H9 (cell line): Measurements from ENCODE around the gene SPAM1. TPM values are rescaled to one million over a fixed set of nuclear protein-coding genes. Genes with fewer than 3 reads are reported as not detected.

Experiments used
- DNase-seq: peaks from one replicate; pipeline ENCODE4 v3.0.0-alpha.2; 2017
- H2AFZ ChIP-seq: one replicate; pipeline ENCODE4 v1.6.1; 2013; ENCODE audit warnings: mild to moderate bottlenecking, low read length, control low read depth, moderate library complexity
- H2AK5ac ChIP-seq: 2 replicates; pipeline ENCODE4 v1.6.1; 2013; ENCODE audit warnings: low read length, control low read depth, mixed read lengths; ENCODE audit not compliant: insufficient read length
- H2BK120ac ChIP-seq: one replicate; pipeline ENCODE4 v1.6.1; 2013; ENCODE audit warnings: low read depth, mild to moderate bottlenecking, low read length, control low read depth, inconsistent platforms; ENCODE audit not compliant: poor library complexity, severe bottlenecking
- H2BK12ac ChIP-seq: 2 replicates; pipeline ENCODE4 v1.6.1; 2013; ENCODE audit warnings: low read length, control low read depth, mixed read lengths, low read depth; ENCODE audit not compliant: insufficient read length
- H2BK15ac ChIP-seq: 2 replicates; pipeline ENCODE4 v1.6.1; 2013; ENCODE audit warnings: low read depth, low read length, control low read depth
- H2BK20ac ChIP-seq: one replicate; pipeline ENCODE4 v1.6.1; 2013; ENCODE audit warnings: low read depth, mild to moderate bottlenecking, low read length, control low read depth, inconsistent platforms; ENCODE audit not compliant: poor library complexity, severe bottlenecking
- H2BK5ac ChIP-seq: 2 replicates; pipeline ENCODE4 v1.6.1; 2013; ENCODE audit warnings: low read length, control low read depth, mixed read lengths; ENCODE audit not compliant: insufficient read length
- H3K14ac ChIP-seq: 2 replicates; pipeline ENCODE4 v1.6.1; 2013; ENCODE audit warnings: low read length, control low read depth; ENCODE audit not compliant: insufficient read depth
- H3K18ac ChIP-seq: 2 replicates; pipeline ENCODE4 v1.6.1; 2013; ENCODE audit warnings: low read depth, mild to moderate bottlenecking, mixed read lengths, low read length, control low read depth; ENCODE audit not compliant: insufficient read length
- H3K23ac ChIP-seq: 2 replicates; pipeline ENCODE4 v1.6.1; 2013; ENCODE audit warnings: low read length, control low read depth, mixed read lengths, low read depth; ENCODE audit not compliant: insufficient read length
- H3K23me2 ChIP-seq: 2 replicates; pipeline ENCODE4 v1.6.1; 2013; ENCODE audit warnings: low read depth, mild to moderate bottlenecking, mixed read lengths, low read length, control low read depth; ENCODE audit not compliant: insufficient read length, poor library complexity, severe bottlenecking
- H3K27ac ChIP-seq: 2 replicates; pipeline ENCODE4 v1.5.1; 2013; ENCODE audit warnings: low read length, control low read depth, mixed read lengths, low read depth; ENCODE audit not compliant: insufficient read length
- H3K27me3 ChIP-seq: 2 replicates; pipeline ENCODE4 v1.6.1; 2013; ENCODE audit warnings: low read length, control low read depth, inconsistent platforms; ENCODE audit not compliant: insufficient read depth
- H3K4ac ChIP-seq: 2 replicates; pipeline ENCODE4 v1.6.1; 2013; ENCODE audit warnings: low read depth, mild to moderate bottlenecking, control low read depth, inconsistent platforms, low read length, moderate library complexity
- H3K4me1 ChIP-seq: 2 replicates; pipeline ENCODE4 v1.6.1; 2013; ENCODE audit warnings: low read length, control low read depth, inconsistent platforms; ENCODE audit not compliant: insufficient read depth
- H3K4me2 ChIP-seq: 2 replicates; pipeline ENCODE4 v1.6.1; 2013; ENCODE audit warnings: low read length, control low read depth, mixed read lengths; ENCODE audit not compliant: insufficient read length, insufficient read depth
- H3K56ac ChIP-seq: 2 replicates; pipeline ENCODE4 v1.6.1; 2013; ENCODE audit warnings: low read depth, mild to moderate bottlenecking, mixed read lengths, low read length, control low read depth; ENCODE audit not compliant: insufficient read length
- H3K79me1 ChIP-seq: 2 replicates; pipeline ENCODE4 v1.6.1; 2013; ENCODE audit warnings: low read depth, mild to moderate bottlenecking, moderate library complexity, low read length, control low read depth, inconsistent platforms; ENCODE audit not compliant: insufficient read depth, poor library complexity, severe bottlenecking
- H3K79me2 ChIP-seq: 2 replicates; pipeline ENCODE4 v1.6.1; 2013; ENCODE audit warnings: low read length, control low read depth, inconsistent platforms; ENCODE audit not compliant: insufficient read depth
- H3K9ac ChIP-seq: 2 replicates; pipeline ENCODE4 v1.6.1; 2013; ENCODE audit warnings: low read length, control low read depth, mixed read lengths; ENCODE audit not compliant: insufficient read length; ENCODE audit errors: extremely low read depth
- H3K9me3 ChIP-seq: one replicate; pipeline ENCODE4 v1.6.1; 2013; ENCODE audit warnings: low read depth, low read length, inconsistent platforms; ENCODE audit not compliant: control insufficient read depth
- H3T11ph ChIP-seq: one replicate; pipeline ENCODE4 v1.6.1; 2013; ENCODE audit warnings: mild to moderate bottlenecking, low read length, control low read depth, inconsistent platforms
- H4K20me1 ChIP-seq: one replicate; pipeline ENCODE4 v1.6.1; 2013; ENCODE audit not compliant: control insufficient read depth, insufficient read length, insufficient read depth
- H4K5ac ChIP-seq: 2 replicates; pipeline ENCODE4 v1.6.1; 2013; ENCODE audit warnings: low read depth, mild to moderate bottlenecking, mixed read lengths, low read length, control low read depth; ENCODE audit not compliant: insufficient read length
- H4K8ac ChIP-seq: replicated peaks from 2 replicates; pipeline ENCODE4 v1.6.1; 2013; ENCODE audit warnings: low read length, control low read depth, mixed read lengths, low read depth; ENCODE audit not compliant: insufficient read length
- H4K91ac ChIP-seq: 2 replicates; pipeline ENCODE4 v1.6.1; 2013; ENCODE audit warnings: low read depth, mild to moderate bottlenecking, moderate library complexity, mixed read lengths, low read length, control low read depth; ENCODE audit not compliant: insufficient read length
- H3K27ac Mint-ChIP-seq, 3 experiments: 2 replicates in 2 of 3; 3 replicates in 1 of 3; pipeline ENCODE4 v1.8.0; 2020 to 2021; ENCODE audit warnings: mixed read lengths in 3 of 3, mild to moderate bottlenecking in 1 of 3, moderate library complexity in 1 of 3
- H3K27me3 Mint-ChIP-seq: 2 replicates; pipeline ENCODE4 v1.8.0; 2021; ENCODE audit warnings: low read depth, mild to moderate bottlenecking, moderate library complexity, mixed read lengths
- H3K36me3 Mint-ChIP-seq, 3 experiments: 2 replicates in 2 of 3; 3 replicates in 1 of 3; pipeline ENCODE4 v1.8.0; 2020 to 2021; ENCODE audit warnings: low read depth in 3 of 3, mixed read lengths in 3 of 3; ENCODE audit not compliant: insufficient read depth in 1 of 3
- H3K4me1 Mint-ChIP-seq, 2 experiments: 2 replicates each; pipeline ENCODE4 v1.8.0; 2020; ENCODE audit warnings: mixed read lengths in 2 of 2
- H3K4me3 Mint-ChIP-seq, 2 experiments: 2 replicates in 1 of 2; 3 replicates in 1 of 2; pipeline ENCODE4 v1.8.0; 2020 to 2021; ENCODE audit warnings: mild to moderate bottlenecking in 2 of 2, mixed read lengths in 2 of 2, moderate library complexity in 1 of 2
- H3K9me3 Mint-ChIP-seq, 2 experiments: 2 replicates in 1 of 2; 3 replicates in 1 of 2; pipeline ENCODE4 v1.8.0; 2020; ENCODE audit warnings: mild to moderate bottlenecking in 2 of 2, mixed read lengths in 2 of 2, moderate library complexity in 1 of 2
- CTCF ChIP-seq: fragments of 200-600 bp; sonication (generic); conservative IDR thresholded peaks from 3 replicates; pipeline ENCODE4 v1.8.0; 2021; ENCODE audit warnings: antibody characterized with exemption, mild to moderate bottlenecking
- WGBS: extraction: QIAGEN DNeasy Blood & Tissue Kit; methylation state at CpG from one replicate; pipeline ENCODE4 v1.1.7; 2013; ENCODE audit warnings: missing lambda C conversion rate, low lambda C conversion rate, mixed read lengths; ENCODE audit not compliant: insufficient read length; ENCODE audit errors: extremely low coverage; 5-methylcytosine and 5-hydroxymethylcytosine counted together
- total RNA-seq: library from RNA; stranded (reverse); gene quantifications from 2 replicates; pipeline ENCODE4 v1.2.1, GENCODE V29; 2021

SPAM1 gene
- total RNA-seq, 1 experiment from 2014 or later, result not detected

GRCh38 chr7:123958186-123958703 is 33.2 kb downstream of the SPAM1 start:
- no peak overlapping the region for H3K9ac ChIP-seq
- H3T11ph ChIP-seq, result no peak overlapping the region
- H3K4me1 ChIP-seq, result no peaks in the 10 kb centered on the region
- H3K23me2 ChIP-seq, result no peaks in the 10 kb centered on the region
- H4K91ac ChIP-seq, result no peak overlapping the region
- H3K27me3 ChIP-seq, result no peaks in the 10 kb centered on the region
- H3K9me3 Mint-ChIP-seq, result no peaks in the 10 kb centered on the region
- H3K27ac Mint-ChIP-seq, result no peak overlapping the region
- H3K23ac ChIP-seq, result no peak overlapping the region
- peaks cover 0 to 5% of the 10 kb centered on the region in 2 experiments; a peak in 1 of 4 replicates for H3K4me1 Mint-ChIP-seq
- H3K14ac ChIP-seq, result no peak overlapping the region
- H3K27me3 Mint-ChIP-seq, result no peaks in the 10 kb centered on the region
- no peak overlapping the region for H3K56ac ChIP-seq
- H4K20me1 ChIP-seq, result no peaks in the 10 kb centered on the region
- no peaks in the 10 kb centered on the region for H3K9me3 ChIP-seq
- no peak overlapping the region for H4K5ac ChIP-seq
- H3K79me1 ChIP-seq, result no peaks in the 10 kb centered on the region
- H2AK5ac ChIP-seq, result no peak overlapping the region
- no CpG with 5 or more reads among the region's 4 CpGs for WGBS
- DNase-seq, result no peak
- no peak overlapping the region for H3K18ac ChIP-seq
- no peak overlapping the region for H3K4me3 Mint-ChIP-seq
- no peak overlapping the region for H3K27ac ChIP-seq
- H3K36me3 Mint-ChIP-seq, result no peaks in the 10 kb centered on the region
- H2BK15ac ChIP-seq, result no peak overlapping the region
- H3K4me2 ChIP-seq, result no peak overlapping the region
- H2BK120ac ChIP-seq, result no peak overlapping the region
- no peak overlapping the region for H2BK20ac ChIP-seq
- no peak overlapping the region for H2BK12ac ChIP-seq
- no peak for TF ChIP-seq CTCF
- H3K4ac ChIP-seq, result no peak overlapping the region
- H2BK5ac ChIP-seq, result no peak overlapping the region
- H2AFZ ChIP-seq, result no peak overlapping the region
- H4K8ac ChIP-seq, result no peak overlapping the region
- no peaks in the 10 kb centered on the region for H3K79me2 ChIP-seq
